HepG2 (cell line): ENCODE results near the gene MOK. TPM values are rescaled to one million over a fixed set of nuclear protein-coding genes. Genes with fewer than 3 reads are reported as not detected.

Source experiments
- CBX5 ChIP-seq: sonication (generic); formaldehyde crosslinking; IDR thresholded peaks from 2 replicates; pipeline ENCODE4 v1.4.0; 2020; ENCODE audit warnings: missing genetic modification reagents, borderline replicate concordance
- ESRRA ChIP-seq: sonication (generic); formaldehyde crosslinking; IDR thresholded peaks from 2 replicates; pipeline ENCODE4 v1.5.1; 2020; ENCODE audit warnings: mild to moderate bottlenecking, low read depth, missing genetic modification reagents
- GATAD2A ChIP-seq: IDR thresholded peaks from 2 replicates; pipeline ENCODE4 v1.6.1; 2016
- GLMP ChIP-seq: sonication (generic); formaldehyde crosslinking; IDR thresholded peaks from 2 replicates; pipeline ENCODE4 v1.9.0; 2021; ENCODE audit warnings: missing genetic modification reagents, mild to moderate bottlenecking, borderline replicate concordance
- HDAC6 ChIP-seq: fragments of 200-600 bp; sonication (generic); IDR thresholded peaks from 2 replicates; pipeline ENCODE4 v1.7.0; 2017; ENCODE audit warnings: mild to moderate bottlenecking, antibody characterized with exemption, low read length, low read depth
- HOXA3 ChIP-seq: sonication (generic); formaldehyde crosslinking; IDR thresholded peaks from 2 replicates; pipeline ENCODE4 v1.5.0; 2020; ENCODE audit warnings: missing genetic modification reagents
- KAT2B ChIP-seq: fragments of 150-350 bp; IDR thresholded peaks from 2 replicates; pipeline ENCODE4 v1.6.1; 2014; ENCODE audit warnings: low read depth, low read length, borderline replicate concordance
- MATR3 ChIP-seq: sonication (generic); formaldehyde crosslinking; IDR thresholded peaks from 2 replicates; pipeline ENCODE4 v1.4.0; 2020; ENCODE audit warnings: missing genetic modification reagents
- MYC ChIP-seq: sonication (generic); formaldehyde crosslinking; IDR thresholded peaks from 2 replicates; pipeline ENCODE4 v1.9.0; 2021; ENCODE audit warnings: missing genetic modification reagents, borderline replicate concordance
- NFE2 ChIP-seq: sonication (generic); formaldehyde crosslinking; IDR thresholded peaks from 2 replicates; pipeline ENCODE4 v1.4.0; 2020; ENCODE audit warnings: missing genetic modification reagents
- NFYB ChIP-seq: sonication (generic); formaldehyde crosslinking; IDR thresholded peaks from 2 replicates; pipeline ENCODE4 v1.4.0; 2020; ENCODE audit warnings: missing genetic modification reagents
- NR3C1 ChIP-seq: sonication (generic); formaldehyde crosslinking; IDR thresholded peaks from 2 replicates; pipeline ENCODE4 v1.4.0; 2020; ENCODE audit warnings: missing genetic modification reagents
- RAD51 ChIP-seq: fragments of 450-650 bp; IDR thresholded peaks from 2 replicates; pipeline ENCODE4 v1.6.1; 2016; ENCODE audit warnings: borderline replicate concordance
- SIX1 ChIP-seq: sonication (generic); formaldehyde crosslinking; IDR thresholded peaks from 2 replicates; pipeline ENCODE4 v1.4.0; 2020; ENCODE audit warnings: missing genetic modification reagents, borderline replicate concordance
- TEF ChIP-seq: sonication (generic); formaldehyde crosslinking; IDR thresholded peaks from 2 replicates; pipeline ENCODE4 v1.5.0; 2020; ENCODE audit warnings: missing genetic modification reagents
- YEATS2 ChIP-seq: sonication (generic); formaldehyde crosslinking; IDR thresholded peaks from 2 replicates; pipeline ENCODE4 v1.4.0; 2020; ENCODE audit warnings: missing genetic modification reagents, borderline replicate concordance
- ZFP36 ChIP-seq: fragments of 150-350 bp; IDR thresholded peaks from 2 replicates; pipeline ENCODE4 v1.6.1; 2018; ENCODE audit warnings: borderline replicate concordance, low read length, low read depth; ENCODE audit not compliant: partially characterized antibody
- ZNF350 ChIP-seq: sonication (generic); formaldehyde crosslinking; IDR thresholded peaks from 2 replicates; pipeline ENCODE4 v1.4.0; 2020; ENCODE audit warnings: mild to moderate bottlenecking, low read depth, missing genetic modification reagents, borderline replicate concordance
- ZNF414 ChIP-seq: sonication (generic); formaldehyde crosslinking; IDR thresholded peaks from 2 replicates; pipeline ENCODE4 v1.5.0; 2020; ENCODE audit warnings: missing genetic modification reagents
- ZNF557 ChIP-seq: sonication (generic); formaldehyde crosslinking; IDR thresholded peaks from 2 replicates; pipeline ENCODE4 v1.4.0; 2020; ENCODE audit warnings: missing genetic modification reagents
- ZNF605 ChIP-seq: sonication (generic); formaldehyde crosslinking; IDR thresholded peaks from 2 replicates; pipeline ENCODE4 v1.8.0; 2022; ENCODE audit warnings: mild to moderate bottlenecking, missing genetic modification reagents
- ZNF691 ChIP-seq: sonication (generic); formaldehyde crosslinking; IDR thresholded peaks from 2 replicates; pipeline ENCODE4 v1.4.0; 2020; ENCODE audit warnings: missing genetic modification reagents, low read depth, mild to moderate bottlenecking, borderline replicate concordance
- ZNF710 ChIP-seq: sonication (generic); formaldehyde crosslinking; IDR thresholded peaks from 2 replicates; pipeline ENCODE4 v1.5.0; 2020; ENCODE audit warnings: mild to moderate bottlenecking, missing genetic modification reagents, borderline replicate concordance
- polyA plus RNA-seq, 8 experiments: library from polyadenylated mRNA; depleted of rRNA in 3 of 8; stranded (reverse) in 7 of 8; unstranded in 1 of 8; fragments of >200 nt; fragmentation: Illumina TruSeq in 4 of 8; extraction: Trizol in 4 of 8; gene quantifications; 2 replicates each; pipeline versions ENCODE4 v1.2.1 to v1.2.3, GENCODE V29; 2011 to 2016; ENCODE audit warnings: low read depth in 4 of 8, missing spikeins in 1 of 8, mixed read lengths in 1 of 8; ENCODE audit not compliant: insufficient read depth in 1 of 8
- total RNA-seq, 5 experiments: library from RNA; depleted of rRNA; stranded (reverse); fragments of >200 nt; fragmentation: Illumina TruSeq; extraction: Trizol; gene quantifications; 2 replicates each; pipeline ENCODE4 v1.2.3, GENCODE V29; 2016; ENCODE audit warnings: low read depth in 1 of 5

MOK gene
- total and polyA plus RNA-seq, 2 of the 13 experiments (the other 11 are each of a cell fraction or from before 2014, with no cell fraction given) = 15.3 to 16.9 TPM

GRCh38 chr14:102314242-102315011 is 9.5 kb upstream of the MOK start (continued):
- TF ChIP-seq HDAC6 (no peak), ZNF557 (CRISPR knock-in tag) (no peak), CBX5 (CRISPR knock-in tag) (no peak), GATAD2A (peak; percentile 88), YEATS2 (CRISPR knock-in tag) (0 out of 2 replicates have a peak, but pooled peaks have one; percentile 18), SIX1 (CRISPR knock-in tag) (no peak), ESRRA (CRISPR knock-in tag) (no peak), MYC (peak; percentile 99), NR3C1 (CRISPR knock-in tag) (no peak), GLMP (no peak), KAT2B (no peak), RAD51 (no peak), ZNF605 (peak; percentile 61), NFE2 (CRISPR knock-in tag) (no peak), NFYB (CRISPR knock-in tag) (no peak), MATR3 (CRISPR knock-in tag) (no peak), ZNF710 (CRISPR knock-in tag) (peak; percentile 60), HOXA3 (CRISPR knock-in tag) (peak; percentile 82), ZFP36 (no peak), ZNF350 (CRISPR knock-in tag) (peak; percentile 47; the same call in 1 of the 2 replicates), ZNF691 (CRISPR knock-in tag) (peak; percentile 81; the same call in 1 of the 2 replicates), TEF (CRISPR knock-in tag) (no peak), ZNF414 (CRISPR knock-in tag) (peak; percentile 82; the same call in 1 of the 2 replicates)
